Liver (tissue), 9 donors: ENCODE results near the gene SGK2. TPM values are rescaled to one million over a fixed set of nuclear protein-coding genes. Genes with fewer than 3 reads are reported as not detected.
A peak's percentile ranks its signal among the peaks of the same experiment; 100 is the strongest.

Experiments used
- DNase-seq: peaks from one replicate; pipeline ENCODE4 v3.0.0-alpha.2; 2017; ENCODE audit warnings: low spot score
- H3K27ac ChIP-seq, 2 donors: one replicate each; pipeline ENCODE4 v1.7.0; 2013; ENCODE audit warnings: inconsistent platforms in 2 of 2, low read length in 2 of 2, control low read depth in 1 of 2, low read depth in 1 of 2, mild to moderate bottlenecking in 1 of 2
- H3K27me3 ChIP-seq, 4 donors: one replicate each; pipeline versions ENCODE4 v1.6.1 to v1.7.0; 2013; ENCODE audit warnings: low read length in 3 of 4, inconsistent platforms in 1 of 4, mild to moderate bottlenecking in 1 of 4, moderate library complexity in 1 of 4; ENCODE audit not compliant: control insufficient read depth in 4 of 4, insufficient read depth in 4 of 4
- H3K36me3 ChIP-seq, 4 donors: one replicate each; pipeline versions ENCODE4 v1.6.1 to v1.7.0; 2013; ENCODE audit warnings: low read length in 3 of 4, mild to moderate bottlenecking in 3 of 4, low read depth in 1 of 4, moderate library complexity in 1 of 4; ENCODE audit not compliant: control insufficient read depth in 4 of 4, insufficient read depth in 3 of 4
- H3K4me1 ChIP-seq, 4 donors: one replicate each; pipeline versions ENCODE4 v1.6.1 to v1.7.0; 2013; ENCODE audit warnings: low read length in 3 of 4, mild to moderate bottlenecking in 3 of 4, moderate library complexity in 1 of 4; ENCODE audit not compliant: control insufficient read depth in 4 of 4, insufficient read depth in 4 of 4
- H3K4me3 ChIP-seq, 3 donors: one replicate each; pipeline versions ENCODE4 v1.6.1 to v1.7.0; 2013; ENCODE audit warnings: low read length in 3 of 3, control low read depth in 1 of 3, low read depth in 1 of 3, mild to moderate bottlenecking in 1 of 3
- H3K9ac ChIP-seq, 2 donors: one replicate each; pipeline ENCODE4 v1.7.0; 2013; ENCODE audit warnings: low read length in 2 of 2, mild to moderate bottlenecking in 2 of 2, moderate library complexity in 2 of 2, control low read depth in 1 of 2, low read depth in 1 of 2
- H3K9me3 ChIP-seq, 4 donors: one replicate each; pipeline versions ENCODE4 v1.6.1 to v1.7.0; 2013; ENCODE audit warnings: low read length in 3 of 4; ENCODE audit not compliant: control insufficient read depth in 4 of 4
- EGR1 ChIP-seq, 2 donors: IDR thresholded peaks; 2 replicates each; pipeline ENCODE4 v1.6.1; 2016 to 2018; ENCODE audit warnings: antibody characterized with exemption in 2 of 2, low read depth in 2 of 2
- FOXA1 ChIP-seq: IDR thresholded peaks from 2 replicates; pipeline ENCODE4 v1.6.1; 2016; ENCODE audit warnings: antibody characterized with exemption
- FOXA2 ChIP-seq: IDR thresholded peaks from 2 replicates; pipeline ENCODE4 v1.6.1; 2016; ENCODE audit warnings: antibody characterized with exemption
- GABPA ChIP-seq, 2 donors: IDR thresholded peaks in 1 of 2; conservative IDR thresholded peaks in 1 of 2; 2 replicates each; pipeline ENCODE4 v1.6.1; 2016; ENCODE audit warnings: antibody characterized with exemption in 2 of 2, mild to moderate bottlenecking in 1 of 2, moderate library complexity in 1 of 2
- HNF4A ChIP-seq, 2 donors: conservative IDR thresholded peaks; 2 replicates each; pipeline ENCODE4 v1.6.1; 2016; ENCODE audit warnings: antibody characterized with exemption in 2 of 2, mild to moderate bottlenecking in 2 of 2
- HNF4G ChIP-seq: IDR thresholded peaks from 2 replicates; pipeline ENCODE4 v1.6.1; 2016; ENCODE audit warnings: antibody characterized with exemption
- JUND ChIP-seq, 2 donors: IDR thresholded peaks; 2 replicates each; pipeline ENCODE4 v1.6.1; 2016; ENCODE audit warnings: antibody characterized with exemption in 2 of 2
- MAX ChIP-seq: IDR thresholded peaks from 2 replicates; pipeline ENCODE4 v1.6.1; 2016; ENCODE audit warnings: antibody characterized with exemption
- NR2F2 ChIP-seq: IDR thresholded peaks from 2 replicates; pipeline ENCODE4 v1.6.1; 2016; ENCODE audit warnings: antibody characterized with exemption
- RAD21 ChIP-seq, 2 donors: IDR thresholded peaks; 2 replicates each; pipeline ENCODE4 v1.6.1; 2016; ENCODE audit warnings: antibody characterized with exemption in 2 of 2, mild to moderate bottlenecking in 2 of 2
- REST ChIP-seq: IDR thresholded peaks from 2 replicates; pipeline ENCODE4 v1.6.1; 2016; ENCODE audit warnings: antibody characterized with exemption, mild to moderate bottlenecking
- RXRA ChIP-seq, 2 donors: IDR thresholded peaks; 2 replicates each; pipeline ENCODE4 v1.6.1; 2017 to 2018; ENCODE audit warnings: antibody characterized with exemption in 2 of 2, mild to moderate bottlenecking in 1 of 2
- SP1 ChIP-seq: IDR thresholded peaks from 2 replicates; pipeline ENCODE4 v1.6.1; 2018; ENCODE audit warnings: antibody characterized with exemption, mild to moderate bottlenecking
- TAF1 ChIP-seq: conservative IDR thresholded peaks from 2 replicates; pipeline ENCODE4 v1.6.1; 2016; ENCODE audit warnings: antibody characterized with exemption, mild to moderate bottlenecking
- YY1 ChIP-seq: IDR thresholded peaks from 2 replicates; pipeline ENCODE4 v1.6.1; 2016; ENCODE audit warnings: antibody characterized with exemption, mild to moderate bottlenecking
- WGBS: extraction: QIAGEN DNeasy Blood & Tissue Kit; methylation state at CpG from one replicate; pipeline ENCODE4 v1.1.7; 2013; 5-methylcytosine and 5-hydroxymethylcytosine counted together
- polyA plus RNA-seq, 2 donors: library from polyadenylated mRNA; stranded (reverse) in 1 of 2; unstranded in 1 of 2; fragments of 200-250 nt in 1 of 2; fragments of >200 nt in 1 of 2; fragmentation: Nextera tagmentation in 1 of 2; extraction: Ambion mirVana in 1 of 2; gene quantifications; one replicate each; pipeline versions ENCODE4 v1.2.1 to v1.2.3, GENCODE V29; 2013 to 2015
- total RNA-seq, 2 donors: library from RNA; depleted of rRNA; stranded (reverse); fragments of >200 nt; gene quantifications; one replicate each; pipeline ENCODE4 v1.2.3, GENCODE V29; 2014
- TF ChIP-seq, protein P1 (sequence below): fragments of 150-350 bp; IDR thresholded peaks from 2 replicates; pipeline ENCODE4 v1.5.1; 2017; ENCODE audit warnings: improper control_type of control experiment, low read depth, low read length; ENCODE audit not compliant: missing input control
- TF ChIP-seq, protein P2 (sequence below): IDR thresholded peaks from 2 replicates; pipeline ENCODE4 v1.6.1; 2016; ENCODE audit warnings: antibody characterized with exemption
- TF ChIP-seq, protein P3 (sequence below): IDR thresholded peaks from 2 replicates; pipeline ENCODE4 v1.6.1; 2016; ENCODE audit warnings: antibody characterized with exemption
- donor health status: healthy.
- donor health status: healthy.
- donor health status: healthy.
- donor health status: healthy.
- donor health status: healthy.

SGK2 gene
- total and polyA plus RNA-seq, 4 donors = 22.9 to 253 (median 60.3) TPM

DNA sequence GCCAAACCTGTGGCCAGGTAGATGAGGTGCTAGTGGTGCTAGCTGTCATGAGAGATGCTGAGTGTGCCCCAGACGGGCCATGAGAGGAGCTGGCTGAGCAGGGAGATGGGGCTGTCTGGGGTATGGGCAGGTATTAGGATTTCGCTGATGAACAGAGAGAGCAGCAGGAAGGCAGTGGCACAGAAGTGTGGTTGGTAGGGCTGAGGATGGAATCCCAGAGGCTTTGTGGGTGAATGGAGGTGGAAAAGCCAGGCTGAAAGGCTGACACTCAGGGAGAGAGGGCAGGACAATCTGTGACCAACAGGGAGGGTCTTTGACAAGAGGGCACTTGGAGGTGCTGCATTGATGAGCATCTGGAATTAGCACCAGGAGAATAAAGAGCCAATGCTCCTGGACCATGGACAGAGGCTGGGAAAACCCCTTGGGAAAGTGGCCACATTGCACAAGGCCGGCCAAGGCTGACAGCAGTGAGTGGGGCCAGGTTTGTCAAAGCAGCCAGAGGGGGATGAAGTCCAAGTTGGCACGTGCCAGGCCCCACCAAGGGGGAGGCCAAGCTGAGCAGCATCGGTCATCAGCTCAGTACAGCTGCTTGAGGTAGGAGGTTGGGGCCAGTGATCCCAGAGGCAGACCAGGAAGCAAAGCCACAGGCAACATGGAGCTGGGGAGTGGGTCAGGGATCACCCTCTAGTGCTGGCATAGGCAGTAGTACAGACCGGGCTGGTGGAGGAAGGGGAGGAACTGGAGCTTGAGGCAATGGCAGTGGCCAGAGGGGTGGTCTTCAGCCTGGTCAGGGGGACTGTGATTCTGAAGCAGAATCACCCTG lies 19.7 kb upstream of the SGK2 start:
- WGBS = 56% methylated on average over 6 of the region's 6 CpGs
- TF ChIP-seq MAX = peak; percentile 78
- peak; percentile 91 to 93 for TF ChIP-seq HNF4A (conservative IDR thresholded peaks at IDR 0.05)
- peak; percentile 37 to 70 for TF ChIP-seq RAD21 (IDR thresholded peaks at IDR 0.05)
- TF ChIP-seq HNF4G = peak; percentile 82
- TF ChIP-seq, protein P1, sequence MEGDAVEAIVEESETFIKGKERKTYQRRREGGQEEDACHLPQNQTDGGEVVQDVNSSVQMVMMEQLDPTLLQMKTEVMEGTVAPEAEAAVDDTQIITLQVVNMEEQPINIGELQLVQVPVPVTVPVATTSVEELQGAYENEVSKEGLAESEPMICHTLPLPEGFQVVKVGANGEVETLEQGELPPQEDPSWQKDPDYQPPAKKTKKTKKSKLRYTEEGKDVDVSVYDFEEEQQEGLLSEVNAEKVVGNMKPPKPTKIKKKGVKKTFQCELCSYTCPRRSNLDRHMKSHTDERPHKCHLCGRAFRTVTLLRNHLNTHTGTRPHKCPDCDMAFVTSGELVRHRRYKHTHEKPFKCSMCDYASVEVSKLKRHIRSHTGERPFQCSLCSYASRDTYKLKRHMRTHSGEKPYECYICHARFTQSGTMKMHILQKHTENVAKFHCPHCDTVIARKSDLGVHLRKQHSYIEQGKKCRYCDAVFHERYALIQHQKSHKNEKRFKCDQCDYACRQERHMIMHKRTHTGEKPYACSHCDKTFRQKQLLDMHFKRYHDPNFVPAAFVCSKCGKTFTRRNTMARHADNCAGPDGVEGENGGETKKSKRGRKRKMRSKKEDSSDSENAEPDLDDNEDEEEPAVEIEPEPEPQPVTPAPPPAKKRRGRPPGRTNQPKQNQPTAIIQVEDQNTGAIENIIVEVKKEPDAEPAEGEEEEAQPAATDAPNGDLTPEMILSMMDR = no peak
- no peak for TF ChIP-seq EGR1 (IDR thresholded peaks at IDR 0.05; ENCODE audit: low read depth in 2 of 2)
- TF ChIP-seq RXRA (IDR thresholded peaks at IDR 0.05) = peak; percentile 85 to 97
- TF ChIP-seq JUND (IDR thresholded peaks at IDR 0.05) = peak in 1 of 2 donors; percentile 43
- TF ChIP-seq SP1 = peak; percentile 82
- TF ChIP-seq, protein P2, sequence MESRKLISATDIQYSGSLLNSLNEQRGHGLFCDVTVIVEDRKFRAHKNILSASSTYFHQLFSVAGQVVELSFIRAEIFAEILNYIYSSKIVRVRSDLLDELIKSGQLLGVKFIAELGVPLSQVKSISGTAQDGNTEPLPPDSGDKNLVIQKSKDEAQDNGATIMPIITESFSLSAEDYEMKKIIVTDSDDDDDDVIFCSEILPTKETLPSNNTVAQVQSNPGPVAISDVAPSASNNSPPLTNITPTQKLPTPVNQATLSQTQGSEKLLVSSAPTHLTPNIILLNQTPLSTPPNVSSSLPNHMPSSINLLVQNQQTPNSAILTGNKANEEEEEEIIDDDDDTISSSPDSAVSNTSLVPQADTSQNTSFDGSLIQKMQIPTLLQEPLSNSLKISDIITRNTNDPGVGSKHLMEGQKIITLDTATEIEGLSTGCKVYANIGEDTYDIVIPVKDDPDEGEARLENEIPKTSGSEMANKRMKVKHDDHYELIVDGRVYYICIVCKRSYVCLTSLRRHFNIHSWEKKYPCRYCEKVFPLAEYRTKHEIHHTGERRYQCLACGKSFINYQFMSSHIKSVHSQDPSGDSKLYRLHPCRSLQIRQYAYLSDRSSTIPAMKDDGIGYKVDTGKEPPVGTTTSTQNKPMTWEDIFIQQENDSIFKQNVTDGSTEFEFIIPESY = no peak
- no peak for TF ChIP-seq YY1
- TF ChIP-seq, protein P3, sequence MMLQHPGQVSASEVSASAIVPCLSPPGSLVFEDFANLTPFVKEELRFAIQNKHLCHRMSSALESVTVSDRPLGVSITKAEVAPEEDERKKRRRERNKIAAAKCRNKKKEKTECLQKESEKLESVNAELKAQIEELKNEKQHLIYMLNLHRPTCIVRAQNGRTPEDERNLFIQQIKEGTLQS = no peak
- no peak for TF ChIP-seq FOXA1
- peak; percentile 98 for TF ChIP-seq REST
- TF ChIP-seq NR2F2 = no peak
- TF ChIP-seq TAF1 = no peak
- TF ChIP-seq FOXA2 = no peak
- no peak for TF ChIP-seq GABPA (IDR thresholded peaks at IDR 0.05 in 1 of 2, conservative IDR thresholded peaks at IDR 0.05 in 1 of 2)
- no peaks in the 10 kb centered on the region for H3K27me3 ChIP-seq
- H3K27ac ChIP-seq = no peak overlapping the region
- H3K9me3 ChIP-seq = no peaks in the 10 kb centered on the region
- no peak overlapping the region for H3K9ac ChIP-seq
- no peak for DNase-seq
- H3K4me1 ChIP-seq = peaks cover 9 to 21% (median 15%) of the 10 kb centered on the region in 4 donors
- H3K4me3 ChIP-seq = no peak overlapping the region
- no peaks in the 10 kb centered on the region for H3K36me3 ChIP-seq
